Stimulated activated CD8-positive, alpha-beta memory T cell treated with anti-CD3 and anti-CD28 coated beads, Interleukin-12 subunit alpha, Interleukin-12 subunit beta, amount 100 ng/mL, for 4 hours (primary cell): Measurements from ENCODE around the gene HSF5.
"Not testable (repeated sequence)": the region's sequence is repeated elsewhere in the genome, so short reads cannot be mapped to it uniquely, and the experiment has no call there.

Source experiments
- DNase-seq: peaks from one replicate; pipeline ENCODE4 v3.0.0-alpha.2; 2020; ENCODE audit warnings: low read depth

HSF5 gene

GRCh38 chr17:58412961-58413586 is 75.1 kb downstream of the HSF5 start:
- DNase-seq: no peak

GRCh38 chr17:58412064-58412703 is 76.0 kb downstream of the HSF5 start:
- no peak for DNase-seq

DNA sequence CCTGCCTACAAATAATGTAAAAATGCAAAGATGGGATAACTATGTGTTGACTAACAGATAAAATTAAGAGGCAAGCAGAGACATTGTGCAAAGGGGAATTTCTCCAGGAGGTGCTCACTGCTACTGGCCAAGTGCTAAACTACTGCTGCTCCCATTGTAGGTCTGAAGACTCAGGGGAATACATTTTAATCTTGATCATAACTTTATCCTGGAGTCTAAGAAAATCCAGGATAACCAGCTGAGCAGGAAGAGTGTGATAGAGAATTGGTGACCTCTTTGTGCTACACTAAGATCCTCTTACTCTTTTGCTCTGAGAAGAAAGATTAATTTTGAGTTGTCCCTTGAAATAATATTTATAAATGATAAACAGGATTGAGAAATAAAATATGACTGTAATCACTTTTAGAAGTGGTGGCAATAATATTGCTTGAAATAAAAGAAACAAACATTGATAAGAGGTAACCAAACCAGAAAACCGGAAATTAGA is 76.8 kb downstream of the HSF5 start:
- no peak for DNase-seq

DNA sequence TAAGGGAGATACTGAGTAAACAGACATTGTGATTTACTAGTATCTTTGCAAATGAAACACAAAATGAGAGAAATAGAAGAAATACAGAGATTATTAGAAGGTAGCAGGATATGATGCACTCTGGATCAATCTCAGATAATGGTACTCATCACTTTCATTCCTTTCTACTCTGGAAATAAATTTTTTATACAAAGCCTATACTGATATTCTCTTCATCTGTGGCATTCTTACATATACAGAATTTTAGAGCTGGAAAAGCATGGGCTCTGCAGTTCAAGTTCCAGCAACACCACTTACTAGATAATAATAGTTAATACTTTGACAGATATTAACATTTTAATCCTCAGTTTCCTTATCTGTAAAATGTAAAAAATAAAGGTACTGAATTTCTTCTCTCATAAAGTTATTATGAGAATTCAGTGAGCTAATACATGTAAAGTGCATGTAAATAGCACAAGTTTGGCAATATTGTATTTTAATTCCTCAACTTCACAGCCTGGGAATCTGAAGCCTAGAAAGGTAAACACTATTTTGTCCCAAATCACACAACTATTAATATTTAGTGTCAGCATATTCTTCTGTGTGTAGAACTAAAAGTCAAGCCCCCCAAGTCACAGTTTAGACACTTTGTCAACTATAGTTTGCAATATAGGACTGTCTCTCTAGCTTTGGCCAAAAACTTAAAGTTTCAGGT is 77.3 kb downstream of the HSF5 start:
- no peak for DNase-seq

GRCh38 chr17:58409432-58409831 is 78.8 kb downstream of the HSF5 start:
- no peak for DNase-seq

- DNase-seq: no peak
These were observed 84.9 kb downstream of the HSF5 start for GRCh38 chr17:58403311-58403710.

DNA sequence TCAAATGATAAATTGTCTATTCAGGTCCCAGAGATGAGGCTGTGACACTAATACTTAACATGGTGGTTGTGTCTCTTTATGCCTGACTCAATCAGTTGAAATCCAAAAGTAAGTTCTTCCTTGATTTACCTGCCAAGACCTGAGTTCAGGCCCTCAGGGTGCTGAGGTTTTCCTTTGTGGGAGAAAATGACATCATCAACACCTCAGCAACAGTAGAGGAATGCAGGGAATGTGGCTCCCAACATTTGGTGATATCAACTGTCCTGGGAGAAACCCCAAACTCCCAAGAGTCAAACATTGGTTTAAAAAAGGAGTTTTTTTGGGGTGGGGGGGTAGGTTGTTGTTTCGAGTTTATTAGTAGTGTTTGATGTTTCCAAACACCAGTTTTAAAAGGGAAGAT is 85.5 kb downstream of the HSF5 start:
- DNase-seq: no peak

DNA sequence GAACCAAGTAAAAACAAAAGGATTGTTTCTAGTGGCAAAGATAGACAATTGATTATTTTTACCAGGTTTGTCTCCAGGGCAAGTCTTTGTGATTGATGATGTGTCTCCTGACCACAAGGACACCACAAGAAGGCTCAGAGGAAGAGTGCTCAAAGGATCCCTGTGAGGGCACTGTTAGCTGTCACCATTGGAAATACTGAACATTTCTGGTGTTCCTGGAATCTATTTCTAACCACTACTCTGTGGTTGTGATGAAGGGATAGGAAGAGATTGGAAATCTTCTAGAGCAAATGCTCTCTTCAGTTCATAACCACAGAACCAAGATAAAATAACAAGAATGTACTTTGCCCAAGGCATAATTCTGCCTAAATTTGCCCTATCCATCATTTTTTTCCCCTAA is 86.2 kb downstream of the HSF5 start:
- DNase-seq: no peak

GRCh38 chr17:58401287-58401686 is 86.9 kb downstream of the HSF5 start:
- DNase-seq: no peak

DNA sequence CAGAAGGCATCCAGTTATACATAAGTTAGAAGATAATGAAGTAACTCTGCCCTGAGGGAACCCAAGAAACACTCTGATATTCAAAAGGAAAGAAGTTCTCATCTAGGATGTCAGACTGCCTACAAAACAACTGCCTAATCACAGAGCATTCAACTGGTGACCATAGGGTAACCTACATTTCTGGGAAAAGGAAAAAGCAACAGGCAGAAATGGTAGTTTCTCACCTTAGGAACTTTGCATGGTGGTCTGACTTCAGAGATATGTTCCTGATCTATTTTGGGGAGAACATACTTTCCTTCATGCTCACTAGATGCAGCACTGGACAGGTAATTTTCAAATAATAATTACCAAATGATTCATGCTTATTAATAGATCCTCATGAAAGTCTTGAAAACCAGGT is 87.4 kb downstream of the HSF5 start:
- no peak for DNase-seq

DNA sequence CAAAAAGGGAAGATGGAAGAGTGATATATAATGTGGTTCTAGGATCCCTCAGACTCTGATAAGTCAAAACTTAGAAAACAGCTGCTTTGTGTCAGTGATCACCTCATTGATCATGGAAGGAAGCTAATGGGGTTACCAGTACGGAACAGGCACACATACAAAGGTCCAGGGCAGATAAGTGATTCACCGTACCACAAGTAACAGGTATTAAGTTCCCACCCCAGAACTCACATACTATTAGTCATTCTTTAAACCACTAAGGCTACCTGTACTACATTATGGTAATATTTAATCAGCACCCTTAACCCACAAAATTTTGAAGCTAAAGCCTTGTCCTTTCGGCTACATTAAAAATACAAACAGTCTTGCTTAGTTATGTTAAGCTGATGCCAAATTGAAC is 88.2 kb downstream of the HSF5 start:
- no peak for DNase-seq

DNA sequence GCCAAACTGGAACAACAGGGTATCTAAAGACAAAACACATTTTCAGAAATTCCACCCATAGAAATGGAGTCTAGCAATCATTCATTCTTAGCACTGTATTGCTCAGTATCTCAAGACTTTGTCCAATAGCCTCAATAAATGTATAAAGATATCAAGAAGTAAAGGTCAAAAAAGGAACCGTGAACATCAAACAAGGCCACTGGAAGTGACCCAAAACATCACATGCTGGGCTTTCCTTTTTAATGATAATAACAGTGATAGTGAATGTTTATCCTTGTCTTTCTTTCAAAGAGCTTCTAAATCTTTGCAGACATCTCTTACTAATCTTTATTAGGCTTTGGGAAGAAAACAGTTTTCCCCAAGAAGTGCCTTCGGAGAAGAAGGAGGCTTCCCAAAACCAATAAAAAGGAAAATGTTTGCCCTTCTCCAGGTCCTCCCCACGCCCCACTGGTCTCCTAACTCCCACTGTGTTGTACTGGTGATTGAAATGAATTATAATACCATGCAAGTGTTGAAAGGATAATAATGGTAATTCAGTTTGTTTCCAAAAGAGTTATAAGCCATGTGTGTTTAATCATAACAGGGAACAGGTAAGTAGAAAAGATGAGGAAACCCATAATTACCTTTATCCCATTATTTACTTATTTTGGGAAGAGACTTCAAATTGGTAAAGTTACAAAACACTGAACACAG is 89.5 kb downstream of the HSF5 start:
- no peak for DNase-seq

DNA sequence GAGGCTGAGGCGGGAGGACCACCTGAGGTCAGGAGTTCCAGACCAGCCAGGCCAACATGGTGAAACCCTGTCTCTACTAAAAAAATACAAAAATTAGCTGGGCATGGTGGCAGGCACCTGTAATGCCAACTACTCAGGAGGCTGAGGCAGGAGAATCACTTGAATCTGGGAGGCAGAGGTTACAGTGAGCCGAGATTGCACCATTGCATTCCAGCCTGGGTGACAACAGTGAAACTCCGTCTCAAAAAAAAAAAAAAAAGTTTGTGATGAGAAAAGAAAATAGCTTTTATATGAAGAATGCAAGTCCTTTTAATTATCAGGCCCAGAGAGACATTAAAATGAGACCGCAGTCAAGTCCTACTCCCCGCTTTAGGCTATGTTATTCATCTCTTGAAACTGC is 90.8 kb downstream of the HSF5 start:
- DNase-seq: not testable (repeated sequence)

DNA sequence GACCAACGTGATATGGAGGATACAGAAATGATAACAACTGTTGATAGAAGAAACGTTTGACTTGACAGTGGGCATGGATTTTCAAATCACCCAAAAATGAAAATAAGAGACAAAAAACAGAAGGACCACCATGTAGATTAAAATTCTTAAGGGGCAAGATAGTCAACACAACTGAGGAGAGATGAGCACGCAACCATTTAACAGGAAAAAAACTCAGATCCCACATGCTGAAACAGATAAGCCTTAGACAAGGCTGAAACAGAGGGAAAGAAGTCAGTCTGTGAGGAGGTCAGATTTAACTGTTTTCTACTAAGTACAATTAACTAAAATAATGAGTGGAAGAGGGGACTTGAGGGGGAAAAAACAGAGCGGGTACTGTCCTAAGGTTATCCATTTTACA is 92.0 kb downstream of the HSF5 start:
- DNase-seq: no peak

DNA sequence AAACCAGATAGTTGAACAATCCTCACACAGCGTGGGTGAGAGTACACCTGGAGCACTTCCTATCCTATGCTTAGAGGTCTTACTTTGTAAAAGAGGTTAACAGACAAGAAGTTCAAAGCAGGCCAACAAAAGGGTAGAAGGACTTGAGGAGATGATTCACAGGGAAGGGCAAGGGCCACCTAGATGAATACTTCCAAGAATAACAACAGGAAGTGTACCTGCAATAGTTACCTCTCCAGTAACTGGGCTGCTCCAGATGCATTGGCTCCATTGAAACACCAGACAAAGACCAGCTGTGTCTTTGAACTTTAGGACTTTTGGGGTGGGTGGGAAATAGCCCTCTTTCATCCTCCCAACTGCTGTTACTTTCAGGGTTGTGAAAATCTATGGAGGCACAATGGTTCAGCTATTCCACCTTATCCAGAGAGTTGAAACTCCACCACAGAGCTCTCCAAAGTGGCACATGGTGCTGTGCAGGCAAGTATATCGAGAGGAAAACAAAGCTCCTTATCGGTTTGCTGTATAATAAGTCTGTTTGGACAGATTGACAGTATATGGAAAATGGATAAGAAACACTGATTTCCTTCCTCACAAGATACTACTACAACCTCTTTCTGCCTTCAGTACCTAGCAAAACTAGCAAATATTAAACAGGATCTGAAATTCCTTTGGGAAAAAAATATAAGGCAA is 93.5 kb downstream of the HSF5 start:
- no peak for DNase-seq

- DNase-seq: no peak
These were observed 96.8 kb downstream of the HSF5 start for GRCh38 chr17:58391302-58391984.

- no peak for DNase-seq
These were observed 97.3 kb downstream of the HSF5 start for GRCh38 chr17:58390884-58391283.

- DNase-seq: no peak
These were observed 99.7 kb downstream of the HSF5 start for GRCh38 chr17:58388302-58389190.

DNA sequence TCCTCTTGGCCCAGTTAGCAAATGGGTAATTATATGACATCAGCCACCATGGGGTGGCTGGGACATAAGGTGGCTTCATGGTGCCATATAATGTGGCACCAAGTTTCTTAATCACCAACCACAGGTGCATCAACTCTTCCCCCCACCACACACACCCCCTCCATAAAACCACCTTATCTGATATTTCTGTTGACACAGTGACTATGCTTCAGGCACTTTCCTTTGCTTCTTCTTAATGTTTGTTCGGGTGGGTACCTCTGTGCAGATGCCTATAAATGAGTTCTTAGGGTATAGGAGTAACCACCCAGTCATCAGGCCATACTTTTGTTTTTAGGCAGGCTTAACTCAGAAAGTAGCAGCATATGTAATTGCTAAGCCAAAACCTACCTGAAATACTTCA is 100.4 kb downstream of the HSF5 start:
- DNase-seq: no peak

DNA sequence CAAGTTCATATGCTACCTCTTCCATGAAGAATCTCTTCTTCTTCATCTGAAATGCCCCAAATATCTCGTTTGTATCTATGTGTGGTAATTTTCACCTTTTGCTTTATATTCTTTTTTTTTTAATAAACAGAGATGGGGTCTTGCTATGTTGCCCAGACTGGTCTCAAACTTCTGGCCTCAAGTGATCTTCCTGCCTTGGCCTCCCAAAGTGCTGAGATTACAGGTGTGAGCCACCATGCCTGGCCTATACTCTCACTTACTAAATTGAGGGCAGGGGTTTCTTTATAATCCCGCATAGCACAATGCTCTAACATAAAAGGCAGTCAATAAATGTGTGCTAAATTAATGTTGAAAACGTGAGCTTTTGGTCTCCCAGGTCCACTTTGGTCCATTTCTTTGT is 101.5 kb downstream of the HSF5 start:
- no peak for DNase-seq
